H9 (cell line): ENCODE data around the gene CCDC178. TPM values are rescaled to one million over a fixed set of nuclear protein-coding genes. Genes with fewer than 3 reads are reported as not detected.

Source experiments
- DNase-seq: peaks from one replicate; pipeline ENCODE4 v3.0.0-alpha.2; 2017
- H2AFZ ChIP-seq: one replicate; pipeline ENCODE4 v1.6.1; 2013; ENCODE audit warnings: mild to moderate bottlenecking, low read length, control low read depth, moderate library complexity
- H2AK5ac ChIP-seq: 2 replicates; pipeline ENCODE4 v1.6.1; 2013; ENCODE audit warnings: low read length, control low read depth, mixed read lengths; ENCODE audit not compliant: insufficient read length
- H2BK120ac ChIP-seq: one replicate; pipeline ENCODE4 v1.6.1; 2013; ENCODE audit warnings: low read depth, mild to moderate bottlenecking, low read length, control low read depth, inconsistent platforms; ENCODE audit not compliant: poor library complexity, severe bottlenecking
- H2BK12ac ChIP-seq: 2 replicates; pipeline ENCODE4 v1.6.1; 2013; ENCODE audit warnings: low read length, control low read depth, mixed read lengths, low read depth; ENCODE audit not compliant: insufficient read length
- H2BK15ac ChIP-seq: 2 replicates; pipeline ENCODE4 v1.6.1; 2013; ENCODE audit warnings: low read depth, low read length, control low read depth
- H2BK20ac ChIP-seq: one replicate; pipeline ENCODE4 v1.6.1; 2013; ENCODE audit warnings: low read depth, mild to moderate bottlenecking, low read length, control low read depth, inconsistent platforms; ENCODE audit not compliant: poor library complexity, severe bottlenecking
- H2BK5ac ChIP-seq: 2 replicates; pipeline ENCODE4 v1.6.1; 2013; ENCODE audit warnings: low read length, control low read depth, mixed read lengths; ENCODE audit not compliant: insufficient read length
- H3K14ac ChIP-seq: 2 replicates; pipeline ENCODE4 v1.6.1; 2013; ENCODE audit warnings: low read length, control low read depth; ENCODE audit not compliant: insufficient read depth
- H3K18ac ChIP-seq: 2 replicates; pipeline ENCODE4 v1.6.1; 2013; ENCODE audit warnings: low read depth, mild to moderate bottlenecking, mixed read lengths, low read length, control low read depth; ENCODE audit not compliant: insufficient read length
- H3K23ac ChIP-seq: 2 replicates; pipeline ENCODE4 v1.6.1; 2013; ENCODE audit warnings: low read length, control low read depth, mixed read lengths, low read depth; ENCODE audit not compliant: insufficient read length
- H3K23me2 ChIP-seq: 2 replicates; pipeline ENCODE4 v1.6.1; 2013; ENCODE audit warnings: low read depth, mild to moderate bottlenecking, mixed read lengths, low read length, control low read depth; ENCODE audit not compliant: insufficient read length, poor library complexity, severe bottlenecking
- H3K27ac ChIP-seq: 2 replicates; pipeline ENCODE4 v1.5.1; 2013; ENCODE audit warnings: low read length, control low read depth, mixed read lengths, low read depth; ENCODE audit not compliant: insufficient read length
- H3K27me3 ChIP-seq: 2 replicates; pipeline ENCODE4 v1.6.1; 2013; ENCODE audit warnings: low read length, control low read depth, inconsistent platforms; ENCODE audit not compliant: insufficient read depth
- H3K4ac ChIP-seq: 2 replicates; pipeline ENCODE4 v1.6.1; 2013; ENCODE audit warnings: low read depth, mild to moderate bottlenecking, control low read depth, inconsistent platforms, low read length, moderate library complexity
- H3K4me1 ChIP-seq: 2 replicates; pipeline ENCODE4 v1.6.1; 2013; ENCODE audit warnings: low read length, control low read depth, inconsistent platforms; ENCODE audit not compliant: insufficient read depth
- H3K4me2 ChIP-seq: 2 replicates; pipeline ENCODE4 v1.6.1; 2013; ENCODE audit warnings: low read length, control low read depth, mixed read lengths; ENCODE audit not compliant: insufficient read length, insufficient read depth
- H3K56ac ChIP-seq: 2 replicates; pipeline ENCODE4 v1.6.1; 2013; ENCODE audit warnings: low read depth, mild to moderate bottlenecking, mixed read lengths, low read length, control low read depth; ENCODE audit not compliant: insufficient read length
- H3K79me1 ChIP-seq: 2 replicates; pipeline ENCODE4 v1.6.1; 2013; ENCODE audit warnings: low read depth, mild to moderate bottlenecking, moderate library complexity, low read length, control low read depth, inconsistent platforms; ENCODE audit not compliant: insufficient read depth, poor library complexity, severe bottlenecking
- H3K79me2 ChIP-seq: 2 replicates; pipeline ENCODE4 v1.6.1; 2013; ENCODE audit warnings: low read length, control low read depth, inconsistent platforms; ENCODE audit not compliant: insufficient read depth
- H3K9ac ChIP-seq: 2 replicates; pipeline ENCODE4 v1.6.1; 2013; ENCODE audit warnings: low read length, control low read depth, mixed read lengths; ENCODE audit not compliant: insufficient read length; ENCODE audit errors: extremely low read depth
- H3K9me3 ChIP-seq: one replicate; pipeline ENCODE4 v1.6.1; 2013; ENCODE audit warnings: low read depth, low read length, inconsistent platforms; ENCODE audit not compliant: control insufficient read depth
- H3T11ph ChIP-seq: one replicate; pipeline ENCODE4 v1.6.1; 2013; ENCODE audit warnings: mild to moderate bottlenecking, low read length, control low read depth, inconsistent platforms
- H4K20me1 ChIP-seq: one replicate; pipeline ENCODE4 v1.6.1; 2013; ENCODE audit not compliant: control insufficient read depth, insufficient read length, insufficient read depth
- H4K5ac ChIP-seq: 2 replicates; pipeline ENCODE4 v1.6.1; 2013; ENCODE audit warnings: low read depth, mild to moderate bottlenecking, mixed read lengths, low read length, control low read depth; ENCODE audit not compliant: insufficient read length
- H4K8ac ChIP-seq: replicated peaks from 2 replicates; pipeline ENCODE4 v1.6.1; 2013; ENCODE audit warnings: low read length, control low read depth, mixed read lengths, low read depth; ENCODE audit not compliant: insufficient read length
- H4K91ac ChIP-seq: 2 replicates; pipeline ENCODE4 v1.6.1; 2013; ENCODE audit warnings: low read depth, mild to moderate bottlenecking, moderate library complexity, mixed read lengths, low read length, control low read depth; ENCODE audit not compliant: insufficient read length
- H3K27ac Mint-ChIP-seq, 3 experiments: 2 replicates in 2 of 3; 3 replicates in 1 of 3; pipeline ENCODE4 v1.8.0; 2020 to 2021; ENCODE audit warnings: mixed read lengths in 3 of 3, mild to moderate bottlenecking in 1 of 3, moderate library complexity in 1 of 3
- H3K27me3 Mint-ChIP-seq: 2 replicates; pipeline ENCODE4 v1.8.0; 2021; ENCODE audit warnings: low read depth, mild to moderate bottlenecking, moderate library complexity, mixed read lengths
- H3K36me3 Mint-ChIP-seq, 3 experiments: 2 replicates in 2 of 3; 3 replicates in 1 of 3; pipeline ENCODE4 v1.8.0; 2020 to 2021; ENCODE audit warnings: low read depth in 3 of 3, mixed read lengths in 3 of 3; ENCODE audit not compliant: insufficient read depth in 1 of 3
- H3K4me1 Mint-ChIP-seq, 2 experiments: 2 replicates each; pipeline ENCODE4 v1.8.0; 2020; ENCODE audit warnings: mixed read lengths in 2 of 2
- H3K4me3 Mint-ChIP-seq, 2 experiments: 2 replicates in 1 of 2; 3 replicates in 1 of 2; pipeline ENCODE4 v1.8.0; 2020 to 2021; ENCODE audit warnings: mild to moderate bottlenecking in 2 of 2, mixed read lengths in 2 of 2, moderate library complexity in 1 of 2
- H3K9me3 Mint-ChIP-seq, 2 experiments: 2 replicates in 1 of 2; 3 replicates in 1 of 2; pipeline ENCODE4 v1.8.0; 2020; ENCODE audit warnings: mild to moderate bottlenecking in 2 of 2, mixed read lengths in 2 of 2, moderate library complexity in 1 of 2
- WGBS: extraction: QIAGEN DNeasy Blood & Tissue Kit; methylation state at CpG from one replicate; pipeline ENCODE4 v1.1.7; 2013; ENCODE audit warnings: missing lambda C conversion rate, low lambda C conversion rate, mixed read lengths; ENCODE audit not compliant: insufficient read length; ENCODE audit errors: extremely low coverage; 5-methylcytosine and 5-hydroxymethylcytosine counted together
- total RNA-seq: library from RNA; stranded (reverse); gene quantifications from 2 replicates; pipeline ENCODE4 v1.2.1, GENCODE V29; 2021
- TF ChIP-seq, protein P1 (sequence below): fragments of 200-600 bp; sonication (generic); conservative IDR thresholded peaks from 3 replicates; pipeline ENCODE4 v1.8.0; 2021; ENCODE audit warnings: antibody characterized with exemption, mild to moderate bottlenecking

The CCDC178 gene
- total RNA-seq, 1 experiment from 2014 or later = not detected

DNA sequence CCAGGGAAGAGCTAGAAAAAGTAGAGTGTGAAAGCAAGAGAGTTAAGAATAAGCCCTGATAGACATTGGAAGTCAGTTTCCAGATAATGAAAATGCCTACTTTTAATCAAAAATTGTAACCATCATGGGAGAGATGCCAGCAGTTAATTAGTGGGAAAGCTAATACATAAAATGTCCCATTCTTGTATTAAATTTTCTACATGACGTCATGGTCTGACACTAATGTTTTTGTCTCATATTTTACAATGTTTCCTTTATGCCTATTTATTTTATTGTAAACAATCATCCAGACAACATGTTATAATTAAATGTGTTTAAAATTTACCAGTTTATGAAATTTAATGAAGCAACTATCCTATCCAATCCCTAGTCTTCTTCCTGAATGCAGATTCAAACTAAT is 26.3 kb upstream of the CCDC178 start:
- H3K27ac Mint-ChIP-seq = no peak overlapping the region
- no CpG with 5 or more reads among the region's 1 CpG for WGBS
- Histone ChIP-seq H3K79me2 (no peaks in the 10 kb centered on the region), H3K27ac (no peak overlapping the region), H3K9ac (no peak overlapping the region), H4K8ac (no peak overlapping the region), H2BK5ac (no peak overlapping the region), H3K4me1 (peaks cover 3% of the 10 kb centered on the region; the same call in 1 of the 2 replicates), H2BK120ac (no peak overlapping the region), H3K4me2 (no peak overlapping the region), H3K14ac (no peak overlapping the region), H3K23ac (no peak overlapping the region), H3K23me2 (no peaks in the 10 kb centered on the region), H2BK20ac (no peak overlapping the region), H4K91ac (no peak overlapping the region), H4K5ac (no peak overlapping the region), H3K27me3 (no peaks in the 10 kb centered on the region), H3K18ac (no peak overlapping the region), H2AFZ (no peak overlapping the region), H2AK5ac (no peak overlapping the region), H3K9me3 (no peaks in the 10 kb centered on the region), H3K79me1 (no peaks in the 10 kb centered on the region), H4K20me1 (no peaks in the 10 kb centered on the region), H2BK12ac (no peak overlapping the region), H3K4ac (no peak overlapping the region), H3T11ph (no peak overlapping the region), H3K56ac (no peak overlapping the region), H2BK15ac (no peak overlapping the region)
- DNase-seq = no peak
- peaks cover 2 to 8% of the 10 kb centered on the region in 2 experiments; a peak in 2 of 4 replicates for H3K4me1 Mint-ChIP-seq
- H3K27me3 Mint-ChIP-seq = no peaks in the 10 kb centered on the region
- no peak overlapping the region for H3K4me3 Mint-ChIP-seq
- TF ChIP-seq, protein P1, sequence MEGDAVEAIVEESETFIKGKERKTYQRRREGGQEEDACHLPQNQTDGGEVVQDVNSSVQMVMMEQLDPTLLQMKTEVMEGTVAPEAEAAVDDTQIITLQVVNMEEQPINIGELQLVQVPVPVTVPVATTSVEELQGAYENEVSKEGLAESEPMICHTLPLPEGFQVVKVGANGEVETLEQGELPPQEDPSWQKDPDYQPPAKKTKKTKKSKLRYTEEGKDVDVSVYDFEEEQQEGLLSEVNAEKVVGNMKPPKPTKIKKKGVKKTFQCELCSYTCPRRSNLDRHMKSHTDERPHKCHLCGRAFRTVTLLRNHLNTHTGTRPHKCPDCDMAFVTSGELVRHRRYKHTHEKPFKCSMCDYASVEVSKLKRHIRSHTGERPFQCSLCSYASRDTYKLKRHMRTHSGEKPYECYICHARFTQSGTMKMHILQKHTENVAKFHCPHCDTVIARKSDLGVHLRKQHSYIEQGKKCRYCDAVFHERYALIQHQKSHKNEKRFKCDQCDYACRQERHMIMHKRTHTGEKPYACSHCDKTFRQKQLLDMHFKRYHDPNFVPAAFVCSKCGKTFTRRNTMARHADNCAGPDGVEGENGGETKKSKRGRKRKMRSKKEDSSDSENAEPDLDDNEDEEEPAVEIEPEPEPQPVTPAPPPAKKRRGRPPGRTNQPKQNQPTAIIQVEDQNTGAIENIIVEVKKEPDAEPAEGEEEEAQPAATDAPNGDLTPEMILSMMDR = no peak
- H3K36me3 Mint-ChIP-seq = no peaks in the 10 kb centered on the region
- H3K9me3 Mint-ChIP-seq = no peaks in the 10 kb centered on the region
